ENCODE measurements around the gene TEX10. TPM values are rescaled to one million over a fixed set of nuclear protein-coding genes. Genes with fewer than 3 reads are reported as not detected.
A peak's percentile ranks its signal among the peaks of the same experiment; 100 is the strongest.

TEX10 gene
- total RNA-seq, 1 experiment from 2014 or later, result 31.1 TPM

DNA sequence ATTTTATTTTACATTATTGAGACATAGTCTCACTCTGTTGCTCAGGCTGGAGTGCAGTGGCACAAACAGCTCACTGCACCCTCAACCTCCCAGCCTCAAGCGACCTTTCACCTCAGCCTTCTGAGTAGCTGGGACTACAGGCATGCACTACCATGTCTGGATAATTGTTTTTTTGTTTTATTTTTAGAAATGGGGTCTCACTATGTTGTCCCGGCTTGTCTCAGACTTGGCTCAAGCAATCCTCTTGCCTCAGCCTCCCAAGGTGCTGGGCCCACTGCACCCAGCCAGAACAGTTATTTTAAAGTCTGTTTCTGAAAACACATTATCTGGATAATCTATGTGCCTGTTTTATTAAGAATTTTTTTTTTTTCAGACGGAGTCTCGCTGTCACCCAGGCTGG, 62.0 kb downstream of the TEX10 start:
- no peaks in the 10 kb centered on the region for H3K4me1 Mint-ChIP-seq (ENCODE audit: low read depth, unreplicated experiment)
- Histone ChIP-seq H3K4me1 (no peaks in the 10 kb centered on the region), H3K9me3 (no peaks in the 10 kb centered on the region), H3K27me3 (replicated peaks; ENCODE audit: control insufficient read depth, insufficient read depth, low read length) (no peaks in the 10 kb centered on the region), H3K4me3 (ENCODE audit: low read depth, low read length) (no peak overlapping the region), H3K36me3 (ENCODE audit: control insufficient read depth, insufficient read depth, low read length) (peaks cover 6% of the 10 kb centered on the region)
- POLR2A ChIA-PET, result no interaction called here
- no peak for DNase-seq
- no peak overlapping the region for H3K4me3 Mint-ChIP-seq (ENCODE audit: unreplicated experiment)
- no peak for TF ChIP-seq CTCF (IDR thresholded peaks at IDR 0.05; ENCODE audit: insufficient read depth in 1 of 2, low read depth in 1 of 2, low read length in 1 of 2, severe bottlenecking in 1 of 2, unreplicated experiment in 1 of 2)
- H3K27me3 Mint-ChIP-seq (ENCODE audit: insufficient read depth, unreplicated experiment), result no peaks in the 10 kb centered on the region
- H3K9me3 Mint-ChIP-seq (ENCODE audit: unreplicated experiment), result peaks cover 14% of the 10 kb centered on the region
- BruUV-seq (replicated peaks), result no TSS peak
- intact Hi-C loops (cut with micrococcal nuclease; ENCODE audit: unreplicated experiment), result no loop called here
- CTCF ChIA-PET, result no interaction called here
- peaks cover 62% of the 10 kb centered on the region for H3K36me3 Mint-ChIP-seq (ENCODE audit: insufficient read depth, unreplicated experiment)
- no peak overlapping the region for H3K27ac Mint-ChIP-seq (ENCODE audit: unreplicated experiment)

DNA sequence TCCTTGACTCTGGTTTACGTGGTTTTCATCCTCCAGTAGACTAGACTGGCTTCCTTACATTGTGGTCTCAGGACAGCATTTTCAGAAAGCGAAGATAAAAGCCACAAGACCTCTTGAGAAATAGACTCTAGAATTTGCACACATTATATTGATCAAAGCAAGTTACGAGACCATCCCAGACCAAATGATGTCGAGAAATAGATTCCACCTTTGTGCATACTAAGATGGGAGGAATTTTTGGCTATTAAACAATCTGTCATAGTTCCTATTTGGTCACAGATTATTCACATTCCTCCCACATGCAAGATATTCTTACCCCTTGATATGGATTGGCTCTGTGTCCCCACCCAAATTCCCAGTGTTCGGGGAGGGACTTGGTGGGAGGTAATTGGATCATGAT, 65.6 kb downstream of the TEX10 start:
- intact Hi-C loops (cut with micrococcal nuclease; ENCODE audit: unreplicated experiment), result no loop called here
- peak overlapping the region; percentile 53 for H3K27ac Mint-ChIP-seq (ENCODE audit: unreplicated experiment)
- POLR2A ChIA-PET, result no interaction called here
- CTCF ChIA-PET, result no interaction called here
- peaks cover 26% of the 10 kb centered on the region for H3K9me3 Mint-ChIP-seq (ENCODE audit: unreplicated experiment)
- no peaks in the 10 kb centered on the region for H3K27me3 ChIP-seq (replicated peaks; ENCODE audit: control insufficient read depth, insufficient read depth, low read length)
- H3K27me3 Mint-ChIP-seq (ENCODE audit: insufficient read depth, unreplicated experiment), result no peaks in the 10 kb centered on the region
- H3K36me3 ChIP-seq (ENCODE audit: control insufficient read depth, insufficient read depth, low read length), result peaks cover 6% of the 10 kb centered on the region
- BruUV-seq (replicated peaks), result no TSS peak
- H3K9me3 ChIP-seq, result no peaks in the 10 kb centered on the region
- TF ChIP-seq CTCF (IDR thresholded peaks at IDR 0.05; ENCODE audit: insufficient read depth in 1 of 2, low read depth in 1 of 2, low read length in 1 of 2, severe bottlenecking in 1 of 2, unreplicated experiment in 1 of 2), result no peak
- DNase-seq, result no peak
- H3K36me3 Mint-ChIP-seq (ENCODE audit: insufficient read depth, unreplicated experiment), result peaks cover 56% of the 10 kb centered on the region
- no peaks in the 10 kb centered on the region for H3K4me1 ChIP-seq
- no peak overlapping the region for H3K4me3 ChIP-seq (ENCODE audit: low read depth, low read length)
- H3K4me1 Mint-ChIP-seq (ENCODE audit: low read depth, unreplicated experiment), result no peaks in the 10 kb centered on the region
- no peak overlapping the region for H3K4me3 Mint-ChIP-seq (ENCODE audit: unreplicated experiment)

DNA sequence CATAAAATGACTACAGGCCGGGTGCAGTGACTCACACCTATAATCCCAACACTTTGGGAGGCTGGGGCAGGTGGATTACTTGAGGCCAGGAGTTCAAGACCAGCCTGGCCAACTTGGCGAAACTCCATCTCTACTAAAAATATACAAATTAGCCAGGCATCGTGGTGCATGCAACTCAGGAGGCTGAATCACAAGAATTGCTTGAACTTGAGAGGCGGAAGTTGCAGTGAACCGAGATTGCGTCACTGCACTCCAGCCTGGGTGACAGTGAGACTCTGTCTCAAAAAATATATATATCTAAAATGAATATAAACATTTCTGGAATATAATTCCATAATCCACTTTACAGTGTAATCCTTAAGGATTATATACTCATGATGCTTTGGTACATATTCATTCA, 66.5 kb downstream of the TEX10 start:
- Mint-ChIP-seq H3K36me3 (ENCODE audit: insufficient read depth, unreplicated experiment) (peaks cover 46% of the 10 kb centered on the region), H3K4me3 (ENCODE audit: unreplicated experiment) (no peak overlapping the region), H3K27me3 (ENCODE audit: insufficient read depth, unreplicated experiment) (no peaks in the 10 kb centered on the region), H3K9me3 (ENCODE audit: unreplicated experiment) (peaks cover 26% of the 10 kb centered on the region), H3K4me1 (ENCODE audit: low read depth, unreplicated experiment) (no peaks in the 10 kb centered on the region), H3K27ac (ENCODE audit: unreplicated experiment) (no peak overlapping the region)
- intact Hi-C loops (cut with micrococcal nuclease; ENCODE audit: unreplicated experiment), result no loop called here
- no peak for TF ChIP-seq CTCF (IDR thresholded peaks at IDR 0.05; ENCODE audit: insufficient read depth in 1 of 2, low read depth in 1 of 2, low read length in 1 of 2, severe bottlenecking in 1 of 2, unreplicated experiment in 1 of 2)
- BruUV-seq (replicated peaks), result no TSS peak
- H3K9me3 ChIP-seq, result no peaks in the 10 kb centered on the region
- CTCF ChIA-PET, result no interaction called here
- H3K27me3 ChIP-seq (replicated peaks; ENCODE audit: control insufficient read depth, insufficient read depth, low read length), result no peaks in the 10 kb centered on the region
- POLR2A ChIA-PET, result no interaction called here
- DNase-seq, result no peak
- H3K4me3 ChIP-seq (ENCODE audit: low read depth, low read length), result no peak overlapping the region
- peaks cover 6% of the 10 kb centered on the region for H3K36me3 ChIP-seq (ENCODE audit: control insufficient read depth, insufficient read depth, low read length)
- no peaks in the 10 kb centered on the region for H3K4me1 ChIP-seq

All from Caco-2 (cell line).